ENCODE measurements around the gene SYNRG. TPM values are rescaled to one million over a fixed set of nuclear protein-coding genes. Genes with fewer than 3 reads are reported as not detected.

SYNRG gene
- total RNA-seq, 2 donors from 2014 or later, result 23.6 to 28.6 TPM

DNA sequence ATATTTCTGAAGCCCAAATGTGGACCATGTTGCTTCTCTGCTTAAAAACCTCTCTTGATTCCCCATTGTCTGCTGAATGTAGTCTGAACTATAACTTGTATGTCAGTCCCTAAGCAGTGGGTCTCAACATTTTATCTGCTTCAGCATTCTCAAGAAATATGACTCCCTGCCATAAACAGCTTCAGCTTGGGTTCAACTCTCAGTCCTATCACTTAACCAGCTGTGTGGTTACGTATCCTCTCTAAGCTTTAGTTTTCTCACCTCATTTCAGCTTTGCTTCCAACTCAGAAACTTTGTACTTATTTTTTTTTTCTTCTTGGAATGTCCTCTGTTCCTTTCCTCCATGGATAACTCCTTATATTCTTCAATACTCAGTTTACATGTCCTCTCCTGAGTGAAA, 38.6 kb upstream of the SYNRG start:
- Histone ChIP-seq H3K36me3 (no peaks in the 10 kb centered on the region), H3K27ac (no peak overlapping the region), H3K9me3 (no peaks in the 10 kb centered on the region), H3K4me1 (ENCODE audit: control insufficient read depth in 1 of 2, low read depth in 2 of 2) (peaks cover 5% of the 10 kb centered on the region in 2 donors), H3K4me3 (no peak overlapping the region), H3K27me3 (replicated peaks; ENCODE audit: insufficient read depth) (no peaks in the 10 kb centered on the region)
- DNase-seq (ENCODE audit: low spot score) (no peak), ATAC-seq (ENCODE audit: insufficient number of reproducible peaks, low FRiP score, low read depth) (no peak)
- TF ChIP-seq, protein P1, sequence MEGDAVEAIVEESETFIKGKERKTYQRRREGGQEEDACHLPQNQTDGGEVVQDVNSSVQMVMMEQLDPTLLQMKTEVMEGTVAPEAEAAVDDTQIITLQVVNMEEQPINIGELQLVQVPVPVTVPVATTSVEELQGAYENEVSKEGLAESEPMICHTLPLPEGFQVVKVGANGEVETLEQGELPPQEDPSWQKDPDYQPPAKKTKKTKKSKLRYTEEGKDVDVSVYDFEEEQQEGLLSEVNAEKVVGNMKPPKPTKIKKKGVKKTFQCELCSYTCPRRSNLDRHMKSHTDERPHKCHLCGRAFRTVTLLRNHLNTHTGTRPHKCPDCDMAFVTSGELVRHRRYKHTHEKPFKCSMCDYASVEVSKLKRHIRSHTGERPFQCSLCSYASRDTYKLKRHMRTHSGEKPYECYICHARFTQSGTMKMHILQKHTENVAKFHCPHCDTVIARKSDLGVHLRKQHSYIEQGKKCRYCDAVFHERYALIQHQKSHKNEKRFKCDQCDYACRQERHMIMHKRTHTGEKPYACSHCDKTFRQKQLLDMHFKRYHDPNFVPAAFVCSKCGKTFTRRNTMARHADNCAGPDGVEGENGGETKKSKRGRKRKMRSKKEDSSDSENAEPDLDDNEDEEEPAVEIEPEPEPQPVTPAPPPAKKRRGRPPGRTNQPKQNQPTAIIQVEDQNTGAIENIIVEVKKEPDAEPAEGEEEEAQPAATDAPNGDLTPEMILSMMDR (IDR thresholded peaks at IDR 0.05), result no peak

DNA sequence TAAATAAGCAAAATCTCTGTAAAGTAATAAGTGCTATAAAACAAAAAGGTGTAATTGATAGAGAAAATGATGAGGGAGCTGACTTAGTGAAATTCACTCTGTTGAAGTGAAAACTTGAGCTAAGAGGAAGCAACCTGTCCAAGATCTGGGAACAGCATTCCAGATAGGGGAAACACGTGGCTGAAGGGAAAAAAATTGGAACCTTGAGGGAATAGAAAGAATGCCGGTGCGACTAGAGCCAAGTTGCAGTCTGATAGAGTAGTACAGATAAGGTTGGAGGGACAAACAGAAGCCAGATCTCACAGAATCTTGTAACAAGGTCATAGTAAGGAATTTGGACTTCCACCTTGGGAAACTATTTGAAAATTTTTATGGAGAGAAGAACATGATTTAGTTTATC, 34.7 kb upstream of the SYNRG start:
- Histone ChIP-seq H3K4me3 (peak overlapping the region; percentile 89), H3K36me3 (no peaks in the 10 kb centered on the region), H3K27ac (peak overlapping the region in 1 of 2 donors; percentile 89), H3K4me1 (ENCODE audit: control insufficient read depth in 1 of 2, low read depth in 2 of 2) (peaks cover 19 to 22% of the 10 kb centered on the region in 2 donors), H3K9me3 (no peaks in the 10 kb centered on the region), H3K27me3 (replicated peaks; ENCODE audit: insufficient read depth) (no peaks in the 10 kb centered on the region)
- TF ChIP-seq, protein P1 (IDR thresholded peaks at IDR 0.05), result no peak
- DNase-seq (ENCODE audit: low spot score), result no peak
- ATAC-seq (ENCODE audit: insufficient number of reproducible peaks, low FRiP score, low read depth), result no peak

- no peaks in the 10 kb centered on the region for H3K27me3 ChIP-seq (replicated peaks; ENCODE audit: insufficient read depth)
These were observed 34.0 kb upstream of the SYNRG start, which contains the start of gene DDX52 for GRCh38 chr17:37643118-37643766. TSS of gene DDX52 (minus strand) at chr17:37643446. CDS start at chr17:37643420, 26 bp downstream.

DNA sequence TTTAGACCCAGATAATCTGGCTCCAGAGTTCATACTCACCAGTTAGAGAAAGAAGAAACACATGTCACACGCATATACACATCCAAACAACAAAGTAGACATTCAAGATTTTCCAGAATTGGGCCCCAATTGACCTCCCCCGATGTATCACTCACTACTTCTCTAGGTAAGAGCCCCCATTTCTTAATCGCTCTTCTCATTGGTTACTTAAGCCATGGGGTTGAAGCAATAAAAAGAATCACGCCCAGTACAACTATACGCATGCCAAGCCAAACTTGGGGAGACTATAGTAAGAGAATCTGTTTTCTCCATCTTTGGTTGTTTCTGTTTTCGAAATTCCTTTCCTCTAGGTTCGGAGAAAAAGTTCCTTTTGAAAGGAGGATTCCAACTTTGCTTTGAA, 33.5 kb upstream of the SYNRG start:
- no peak for ATAC-seq (ENCODE audit: insufficient number of reproducible peaks, low FRiP score, low read depth)
- H3K4me3 ChIP-seq, result peak overlapping the region; percentile 89
- no peak for DNase-seq (ENCODE audit: low spot score)
- H3K9me3 ChIP-seq, result no peaks in the 10 kb centered on the region
- H3K36me3 ChIP-seq, result peaks cover 4% of the 10 kb centered on the region
- H3K4me1 ChIP-seq (ENCODE audit: control insufficient read depth in 1 of 2, low read depth in 2 of 2), result peaks cover 19 to 22% of the 10 kb centered on the region in 2 donors
- TF ChIP-seq, protein P1 (IDR thresholded peaks at IDR 0.05), result no peak
- H3K27me3 ChIP-seq (replicated peaks; ENCODE audit: insufficient read depth), result no peaks in the 10 kb centered on the region
- H3K27ac ChIP-seq, result peak overlapping the region; percentile 74 to 89

More at GRCh38 chr17:37643118-37643766, 34.0 kb upstream of the SYNRG start, which contains the start of gene DDX52:
- DNase-seq (ENCODE audit: low spot score) (peak; percentile 85), ATAC-seq (ENCODE audit: insufficient number of reproducible peaks, low FRiP score, low read depth) (peak; percentile 86)
- peak within 1 kb of the TSS; percentile 89 for H3K4me3 ChIP-seq
- TF ChIP-seq, protein P1 (IDR thresholded peaks at IDR 0.05), result no peak
- peak within 1 kb of the TSS; percentile 74 to 89 for H3K27ac ChIP-seq
- H3K4me1 ChIP-seq (ENCODE audit: control insufficient read depth in 1 of 2, low read depth in 2 of 2), result peaks cover 19 to 22% of the 10 kb centered on the region in 2 donors
- no peaks in the 10 kb centered on the region for H3K36me3 ChIP-seq
- no peaks in the 10 kb centered on the region for H3K9me3 ChIP-seq

DNA sequence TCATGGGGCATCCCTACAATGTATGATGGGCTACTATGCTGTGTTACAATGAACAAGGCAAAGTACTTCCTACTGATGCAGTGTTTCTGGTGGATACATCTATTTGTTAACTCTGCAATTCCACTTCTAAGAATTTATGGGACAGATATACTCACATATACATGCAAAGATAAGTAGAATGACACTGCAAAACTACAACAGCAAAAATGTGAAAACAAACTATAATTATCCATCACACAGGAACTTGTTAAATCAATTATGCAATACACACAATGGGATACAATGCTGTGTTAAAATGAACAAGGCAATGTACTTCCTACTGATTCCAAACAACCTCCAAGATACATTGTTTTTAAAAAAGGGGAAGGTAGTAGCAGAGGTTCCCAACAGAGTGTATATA, 30.8 kb upstream of the SYNRG start:
- Histone ChIP-seq H3K36me3 (peaks cover 10% of the 10 kb centered on the region), H3K27ac (no peak overlapping the region), H3K4me3 (no peak overlapping the region), H3K27me3 (replicated peaks; ENCODE audit: insufficient read depth) (no peaks in the 10 kb centered on the region), H3K9me3 (no peaks in the 10 kb centered on the region), H3K4me1 (ENCODE audit: control insufficient read depth in 1 of 2, low read depth in 2 of 2) (peaks cover 19 to 22% of the 10 kb centered on the region in 2 donors)
- ATAC-seq (ENCODE audit: insufficient number of reproducible peaks, low FRiP score, low read depth) (no peak), DNase-seq (ENCODE audit: low spot score) (no peak)
- TF ChIP-seq, protein P1 (IDR thresholded peaks at IDR 0.05), result no peak
